ENCODE data around the gene MEP1A.

MEP1A gene

GRCh38 chr6:46788791-46789190, 4.4 kb upstream of the MEP1A start:
- no peak for DNase-seq (ENCODE audit: low read depth in 1 of 2, low spot score in 1 of 2)
- Histone ChIP-seq H3K27ac (replicated peaks) (no peak overlapping the region), H3K4me3 (replicated peaks; ENCODE audit: insufficient read depth, low read length) (no peak overlapping the region), H3K27me3 (ENCODE audit: insufficient read depth, poor library complexity, severe bottlenecking) (no peaks in the 10 kb centered on the region)
- TF ChIP-seq POLR2AphosphoS5 (IDR thresholded peaks at IDR 0.05; ENCODE audit: low read depth) (no peak), CTCF (IDR thresholded peaks at IDR 0.05; ENCODE audit: insufficient read depth, low read length) (no peak), GABPA (IDR thresholded peaks at IDR 0.05; ENCODE audit: low read depth) (no peak), SPI1 (IDR thresholded peaks at IDR 0.05; ENCODE audit: borderline replicate concordance, low read depth) (no peak), REST (IDR thresholded peaks at IDR 0.05; ENCODE audit: insufficient replicate concordance, low read depth) (no peak)

DNA sequence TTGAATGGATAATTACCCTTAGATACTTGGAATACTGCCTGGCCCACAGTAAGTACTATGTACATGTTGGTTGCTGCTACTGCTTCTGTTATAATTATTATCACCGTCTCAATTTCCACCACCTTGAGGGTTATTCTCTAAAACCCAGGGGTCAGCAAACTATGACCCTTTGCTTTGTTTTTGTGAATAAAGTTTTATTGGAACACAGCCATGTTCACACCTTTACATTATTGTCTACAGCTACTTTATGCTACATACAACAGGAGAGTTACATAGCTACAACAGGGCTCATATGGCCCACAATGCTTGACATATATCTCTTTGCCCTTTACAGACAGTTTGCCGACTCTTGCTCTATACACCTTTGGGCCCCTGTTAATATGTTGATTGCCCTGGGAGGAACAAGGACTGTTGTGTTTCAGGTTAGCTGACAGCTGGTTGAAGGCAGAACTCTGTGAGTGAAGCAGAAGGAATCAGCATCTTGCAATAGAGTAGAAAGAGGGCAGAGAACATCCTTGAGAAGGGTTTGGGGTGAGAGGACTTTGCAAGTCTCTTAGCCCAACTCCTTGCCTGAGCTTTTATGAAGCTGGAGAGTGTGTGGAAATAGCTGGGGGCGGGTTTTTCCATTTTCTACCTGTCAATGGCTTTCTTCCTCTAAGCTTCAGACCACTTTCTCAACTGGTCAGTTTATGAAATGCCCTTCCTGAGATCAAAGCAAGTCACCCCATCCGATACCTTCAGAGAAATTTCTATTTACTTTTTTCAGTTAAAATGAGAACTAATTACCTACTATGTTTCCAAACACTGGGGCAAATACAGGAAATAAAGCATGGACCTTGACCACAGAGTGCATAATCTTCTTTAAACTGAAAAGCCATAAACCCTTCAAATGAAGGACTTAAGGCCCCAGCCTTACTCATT, 3.5 kb upstream of the MEP1A start:
- TF ChIP-seq CTCF (IDR thresholded peaks at IDR 0.05; ENCODE audit: insufficient read depth, low read length) (no peak), POLR2AphosphoS5 (IDR thresholded peaks at IDR 0.05; ENCODE audit: low read depth) (no peak), REST (IDR thresholded peaks at IDR 0.05; ENCODE audit: insufficient replicate concordance, low read depth) (no peak), GABPA (IDR thresholded peaks at IDR 0.05; ENCODE audit: low read depth) (no peak), SPI1 (IDR thresholded peaks at IDR 0.05; ENCODE audit: borderline replicate concordance, low read depth) (no peak)
- DNase-seq (ENCODE audit: low read depth in 1 of 2, low spot score in 1 of 2): peak in 1 of 2 experiments; percentile 31
- Histone ChIP-seq H3K27ac (replicated peaks) (no peak overlapping the region), H3K27me3 (ENCODE audit: insufficient read depth, poor library complexity, severe bottlenecking) (no peaks in the 10 kb centered on the region), H3K4me3 (replicated peaks; ENCODE audit: insufficient read depth, low read length) (no peak overlapping the region)

DNA sequence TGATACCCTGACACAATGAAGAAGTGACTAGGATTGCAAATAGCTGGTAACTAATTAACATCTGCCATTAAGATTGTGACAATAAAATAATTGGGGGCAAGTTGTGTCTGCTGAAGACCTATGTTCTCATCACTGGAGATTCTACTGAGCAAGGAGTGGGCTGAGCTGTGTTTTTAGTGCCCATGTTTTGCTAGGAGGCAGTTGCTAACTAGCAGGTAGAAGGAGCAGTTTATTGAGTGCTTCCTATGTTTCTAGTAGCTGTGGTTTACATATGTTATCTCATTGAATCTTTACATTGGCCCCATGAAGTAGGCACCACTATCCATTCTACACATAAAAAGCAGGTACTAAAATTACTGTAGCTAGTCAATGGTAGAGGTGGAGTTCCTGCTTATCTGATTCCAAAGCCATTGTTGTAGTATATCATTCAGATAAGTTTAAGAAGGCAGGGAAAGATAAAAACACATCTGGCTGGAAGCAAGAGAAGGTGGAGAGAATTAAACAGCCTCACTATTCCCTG, 2.8 kb upstream of the MEP1A start:
- Histone ChIP-seq H3K4me3 (replicated peaks; ENCODE audit: insufficient read depth, low read length) (no peak overlapping the region), H3K27ac (replicated peaks) (no peak overlapping the region), H3K27me3 (ENCODE audit: insufficient read depth, poor library complexity, severe bottlenecking) (no peaks in the 10 kb centered on the region)
- DNase-seq (ENCODE audit: low read depth in 1 of 2, low spot score in 1 of 2): no peak
- TF ChIP-seq POLR2AphosphoS5 (IDR thresholded peaks at IDR 0.05; ENCODE audit: low read depth) (no peak), REST (IDR thresholded peaks at IDR 0.05; ENCODE audit: insufficient replicate concordance, low read depth) (no peak), SPI1 (IDR thresholded peaks at IDR 0.05; ENCODE audit: borderline replicate concordance, low read depth) (no peak), CTCF (IDR thresholded peaks at IDR 0.05; ENCODE audit: insufficient read depth, low read length) (no peak), GABPA (IDR thresholded peaks at IDR 0.05; ENCODE audit: low read depth) (no peak)

All from HL-60 (cell line).